Suppressor macrophage treated with lipopolysaccharide for 1 hour (primary cell): ENCODE measurements around the gene KCNK5.

Experiments
- DNase-seq, 3 donors: peaks; one replicate each; pipeline ENCODE4 v3.0.0-alpha.2; 2020 to 2022

The KCNK5 gene

GRCh38 chr6:39240155-39240757 is 11.0 kb upstream of the KCNK5 start:
- DNase-seq = no peak

- no peak for DNase-seq
Observed at GRCh38 chr6:39239527-39240154, 10.4 kb upstream of the KCNK5 start.

GRCh38 chr6:39236742-39237141 is 7.5 kb upstream of the KCNK5 start:
- no peak for DNase-seq

- DNase-seq = no peak
Observed at GRCh38 chr6:39233333-39233732, 4.1 kb upstream of the KCNK5 start.

- DNase-seq = no peak
Observed at GRCh38 chr6:39231521-39232243, 2.4 kb upstream of the KCNK5 start.

GRCh38 chr6:39230654-39231035 is 1.4 kb upstream of the KCNK5 start:
- no peak for DNase-seq

- DNase-seq = peak; percentile 68 to 80 (median 77)
Observed at GRCh38 chr6:39228111-39228971, 934 bp downstream of the KCNK5 start.

- DNase-seq = no peak
Observed at GRCh38 chr6:39227476-39227875, 1.8 kb downstream of the KCNK5 start.

- DNase-seq = peak; percentile 86 to 89 (median 88)
Observed at GRCh38 chr6:39226639-39227329, 2.5 kb downstream of the KCNK5 start.

GRCh38 chr6:39225946-39226437 is 3.3 kb downstream of the KCNK5 start:
- peak; percentile 82 to 88 (median 84) for DNase-seq

- no peak for DNase-seq
Observed at GRCh38 chr6:39225543-39225942, 3.7 kb downstream of the KCNK5 start.

- no peak for DNase-seq
Observed at GRCh38 chr6:39224523-39225182, 4.6 kb downstream of the KCNK5 start.

- DNase-seq = no peak
Observed at GRCh38 chr6:39224011-39224410, 5.3 kb downstream of the KCNK5 start.

- no peak for DNase-seq
Observed at GRCh38 chr6:39223555-39223954, 5.7 kb downstream of the KCNK5 start.

GRCh38 chr6:39223061-39223460 is 6.2 kb downstream of the KCNK5 start:
- no peak for DNase-seq

- DNase-seq = peak in 1 of 3 donors; percentile 18
Observed at GRCh38 chr6:39221779-39222641, 7.3 kb downstream of the KCNK5 start.

- no peak for DNase-seq
Observed at GRCh38 chr6:39221115-39221514, 8.2 kb downstream of the KCNK5 start.

- DNase-seq = peak in 2 of 3 donors; percentile 42 to 52
Observed at GRCh38 chr6:39218868-39219567, 10.3 kb downstream of the KCNK5 start.

GRCh38 chr6:39217177-39217864 is 12.0 kb downstream of the KCNK5 start:
- no peak for DNase-seq
